Endothelial cell of umbilical vein (primary cell): ENCODE measurements around the gene KBTBD13. TPM values are rescaled to one million over a fixed set of nuclear protein-coding genes. Genes with fewer than 3 reads are reported as not detected.
"Not testable (repeated sequence)": the region's sequence is repeated elsewhere in the genome, so short reads cannot be mapped to it uniquely, and the experiment has no call there.

Source experiments
- BruUV-seq: library from RNA; stranded (reverse); fragments of 400-500 nt; replicated peaks from 2 replicates; lab custom pipeline; 2021; lab: Mats Ljungman, UMichigan
- CTCF ChIA-PET: fragments of 300-600, 350-600 bp; sonication (Branson Sonifier 250); formaldehyde crosslinking; loops from one replicate; lab custom pipeline; 2021; ENCODE audit warnings: antibody characterized with exemption, inconsistent platforms; lab: Charles Lee
- POLR2A ChIA-PET: fragments of 300-600, 350-600 bp; sonication (Branson Sonifier 250); formaldehyde crosslinking; loops from one replicate; lab custom pipeline; 2021; ENCODE audit warnings: antibody characterized with exemption, inconsistent platforms; lab: Charles Lee
- DNase-seq: peaks from one replicate; pipeline ENCODE4 v3.0.0-alpha.2; 2011; ENCODE audit warnings: low read depth, low spot score
- FAIRE-seq: peaks from 2 replicates; lab custom pipeline; 2011; peaks lifted over from hg19 to GRCh38; lab: Jason Lieb, UNC
- H2AFZ ChIP-seq: 2 replicates; pipeline ENCODE4 v1.6.0; 2012; ENCODE audit warnings: low read depth, low read length, control low read depth, inconsistent platforms
- H3K27ac ChIP-seq: 2 replicates; pipeline ENCODE4 v1.5.1; 2011; ENCODE audit warnings: low read depth, mild to moderate bottlenecking, control low read depth, low read length, moderate library complexity; ENCODE audit not compliant: insufficient read depth
- H3K27me3 ChIP-seq, 2 experiments: 2 replicates each; pipeline versions ENCODE4 v1.6.0 to v1.6.1; 2011; ENCODE audit warnings: low read length in 2 of 2, mixed read lengths in 1 of 2; ENCODE audit not compliant: control insufficient read depth in 2 of 2, insufficient read depth in 2 of 2
- H3K36me3 ChIP-seq, 2 experiments: 2 replicates in 1 of 2; 3 replicates in 1 of 2; pipeline ENCODE4 v1.5.1; 2011; ENCODE audit warnings: low read length in 2 of 2, mild to moderate bottlenecking in 1 of 2, moderate library complexity in 1 of 2; ENCODE audit not compliant: control insufficient read depth in 2 of 2, insufficient read depth in 2 of 2; ENCODE audit errors: extremely low read depth in 1 of 2
- H3K4me1 ChIP-seq: 3 replicates; pipeline ENCODE4 v1.5.1; 2011; ENCODE audit warnings: mild to moderate bottlenecking, low read length; ENCODE audit not compliant: control insufficient read depth, insufficient read depth; ENCODE audit errors: extremely low read depth
- H3K4me2 ChIP-seq: 2 replicates; pipeline ENCODE4 v1.6.1; 2011; ENCODE audit warnings: low read length, control low read depth, mixed read lengths; ENCODE audit not compliant: insufficient read depth
- H3K4me3 ChIP-seq, 3 experiments: fragments of 200-600 bp in 1 of 3; sonication (generic), shearing (Covaris generic) in 1 of 3; replicated peaks in 1 of 3; 2 replicates each; pipeline ENCODE4 v1.5.1; 2011 to 2016; ENCODE audit warnings: control low read depth in 3 of 3, low read length in 3 of 3, mild to moderate bottlenecking in 2 of 3, inconsistent platforms in 1 of 3, low read depth in 1 of 3, moderate library complexity in 1 of 3; ENCODE audit not compliant: insufficient read depth in 1 of 3
- H3K79me2 ChIP-seq: 2 replicates; pipeline ENCODE4 v1.6.0; 2012; ENCODE audit warnings: low read length, inconsistent platforms; ENCODE audit not compliant: control insufficient read depth, insufficient read depth
- H3K9ac ChIP-seq: replicated peaks from 2 replicates; pipeline ENCODE3; 2011; ENCODE audit warnings: low read length, control low read depth; ENCODE audit not compliant: insufficient read depth; ENCODE audit errors: extremely low read depth
- H3K9me1 ChIP-seq: replicated peaks from 3 replicates; pipeline ENCODE4 v1.6.0; 2011; ENCODE audit warnings: mild to moderate bottlenecking, low read length; ENCODE audit not compliant: control insufficient read depth, insufficient read depth; ENCODE audit errors: extremely low read depth
- H3K9me3 ChIP-seq: replicated peaks from 2 replicates; pipeline ENCODE4 v1.5.1; 2012; ENCODE audit warnings: low read length, inconsistent platforms; ENCODE audit not compliant: control insufficient read depth, insufficient read depth
- H4K20me1 ChIP-seq: replicated peaks from 2 replicates; pipeline ENCODE3; 2011; ENCODE audit warnings: mild to moderate bottlenecking, low read length; ENCODE audit not compliant: control insufficient read depth, insufficient read depth; ENCODE audit errors: extremely low read depth
- CTCF ChIP-seq, 2 donors: IDR thresholded peaks; 1 replicate in 1 of 2; 2 replicates in 1 of 2; pipeline ENCODE4 v1.5.1; 2011; ENCODE audit warnings: low read length in 2 of 2, mild to moderate bottlenecking in 2 of 2, moderate library complexity in 2 of 2, control low read depth in 1 of 2, inconsistent platforms in 1 of 2, low read depth in 1 of 2; ENCODE audit not compliant: insufficient read depth in 1 of 2; ENCODE audit errors: extremely low read depth in 1 of 2
- EZH2 ChIP-seq: IDR thresholded peaks from 2 replicates; pipeline ENCODE4 v1.6.1; 2012; ENCODE audit warnings: borderline replicate concordance, low read depth, mild to moderate bottlenecking, moderate library complexity, low read length, inconsistent platforms; ENCODE audit not compliant: severe bottlenecking
- FOS ChIP-seq: IDR thresholded peaks from 2 replicates; pipeline ENCODE4 v1.6.1; 2011; ENCODE audit warnings: mild to moderate bottlenecking, low read length, moderate library complexity, borderline replicate concordance; ENCODE audit not compliant: insufficient read depth
- GATA2 ChIP-seq: IDR thresholded peaks from 2 replicates; pipeline ENCODE4 v1.7.0; 2011; ENCODE audit warnings: low read depth, mild to moderate bottlenecking, moderate library complexity, mixed read lengths, low read length; ENCODE audit not compliant: insufficient read length, insufficient read depth
- JUN ChIP-seq: IDR thresholded peaks from 2 replicates; pipeline ENCODE4 v1.6.1; 2011; ENCODE audit warnings: borderline replicate concordance, low read depth; ENCODE audit not compliant: insufficient read length, insufficient read depth
- MAX ChIP-seq: IDR thresholded peaks from 2 replicates; pipeline ENCODE4 v1.6.1; 2011; ENCODE audit not compliant: insufficient read depth, insufficient read length
- MYC ChIP-seq: IDR thresholded peaks from one replicate; pipeline ENCODE4 v1.6.1; 2011; ENCODE audit warnings: mild to moderate bottlenecking, low read depth, low read length
- POLR2A ChIP-seq: IDR thresholded peaks from 2 replicates; pipeline ENCODE4 v1.6.1; 2012; ENCODE audit warnings: low read depth, mild to moderate bottlenecking, control low read depth, low read length
- POLR2AphosphoS5 ChIP-seq: IDR thresholded peaks from 2 replicates; pipeline ENCODE4 v1.6.1; 2012; ENCODE audit warnings: low read depth, mild to moderate bottlenecking, control low read depth, low read length, moderate library complexity; ENCODE audit not compliant: insufficient read depth
- dilution Hi-C: fragments of 300-500 bp; cut with MboI; formaldehyde crosslinking; loops from one replicate; pipeline ENCODE4 v1.15.0; 2019; ENCODE audit warnings: low sequenced_read_pairs; ENCODE audit not compliant: extremely low pct_ligation_motif_present
- intact Hi-C: fragments of 100-400 bp; cut with micrococcal nuclease; formaldehyde crosslinking; loops from one replicate; pipeline ENCODE4 v1.10.0; 2022
- polyA plus RNA-seq, 4 experiments: library from polyadenylated mRNA; depleted of rRNA in 3 of 4; stranded (reverse) in 3 of 4; unstranded in 1 of 4; fragments of >200 nt; gene quantifications; 2 replicates each; pipeline versions ENCODE4 v1.2.1 to v1.2.3, GENCODE V29; 2011 to 2012; ENCODE audit warnings: missing spikeins in 1 of 4
- total RNA-seq: library from RNA; stranded (reverse); gene quantifications from 2 replicates; pipeline ENCODE4 v1.2.3, GENCODE V29; 2021

Gene KBTBD13
- total and polyA plus RNA-seq, 2 donors (not counting 3 experiments of a cell fraction or from before 2014, with no cell fraction given) = not detected

- POLR2A ChIA-PET = interaction anchor here (0.5 kb wide), 1 partner anchor 278 kb away, joined by 10 read pairs; no protein-coding TSS in a partner anchor
- H3K79me2 ChIP-seq = no peaks in the 10 kb centered on the region
- dilution Hi-C loops = no loop called here
Observed at GRCh38 chr15:65099336-65099735, 22.8 kb downstream of the KBTBD13 start.

GRCh38 chr15:65099801-65100200 is 23.3 kb downstream of the KBTBD13 start:
- BruUV-seq, intact Hi-C loops, H3K27ac ChIP-seq, H3K79me2 ChIP-seq, FAIRE-seq, H3K4me3 ChIP-seq, H3K9me3 ChIP-seq, DNase-seq, H3K4me2 ChIP-seq, H3K36me3 ChIP-seq, H3K9ac ChIP-seq, H3K27me3 ChIP-seq, H2AFZ ChIP-seq, H3K9me1 ChIP-seq, H3K4me1 ChIP-seq, dilution Hi-C loops, H4K20me1 ChIP-seq: not testable (repeated sequence)
- POLR2A ChIA-PET = interaction anchor here (0.5 kb wide), 1 partner anchor 278 kb away, joined by 10 read pairs; no protein-coding TSS in a partner anchor
- CTCF ChIA-PET = interaction anchor here (2.1 to 5.4 kb wide), 3 partner anchors 14 to 45 kb away, joined by 14 to 64 read pairs (median 59); partner anchors contain the start of gene KBTBD13

More at GRCh38 chr15:65099336-65099735, 22.8 kb downstream of the KBTBD13 start:
- Histone ChIP-seq H3K9me1 (no peaks in the 10 kb centered on the region), H3K4me3 (no peak overlapping the region), H3K4me1 (no peaks in the 10 kb centered on the region), H3K9ac (no peak overlapping the region), H4K20me1 (no peaks in the 10 kb centered on the region), H3K27ac (no peak overlapping the region), H3K9me3 (no peaks in the 10 kb centered on the region), H3K36me3 (peaks cover 0 to 9% of the 10 kb centered on the region in 2 experiments), H3K27me3 (no peaks in the 10 kb centered on the region), H2AFZ (no peak overlapping the region), H3K4me2 (no peak overlapping the region)
- intact Hi-C loops = no loop called here
- no peak for TF ChIP-seq POLR2A
- no peak for TF ChIP-seq MYC
- TF ChIP-seq JUN = no peak
- TF ChIP-seq EZH2 = no peak
- TF ChIP-seq CTCF (IDR thresholded peaks at IDR 0.05; ENCODE audit: extremely low read depth in 1 of 2, insufficient read depth in 1 of 2, low read depth in 1 of 2, low read length in 2 of 2) = no peak
- no peak for TF ChIP-seq GATA2
- no peak for TF ChIP-seq FOS
- no peak for TF ChIP-seq POLR2AphosphoS5
- TF ChIP-seq MAX = no peak
- DNase-seq (no peak), FAIRE-seq (no peak)
- BruUV-seq = no TSS peak
- CTCF ChIA-PET = interaction anchor here (2.9 to 5.4 kb wide), 2 partner anchors 14 to 45 kb away, joined by 59 to 64 read pairs; no protein-coding TSS in a partner anchor
